GM18517 (cell line): ENCODE measurements around the gene PTTG1.

Experiments used
- ATAC-seq: cut with Tn5 transposase; IDR thresholded peaks from one replicate; pipeline ENCODE4 v1.9.1; 2021; ENCODE audit warnings: mild to moderate bottlenecking, moderate library complexity; ENCODE audit not compliant: unreplicated experiment

PTTG1 gene

DNA sequence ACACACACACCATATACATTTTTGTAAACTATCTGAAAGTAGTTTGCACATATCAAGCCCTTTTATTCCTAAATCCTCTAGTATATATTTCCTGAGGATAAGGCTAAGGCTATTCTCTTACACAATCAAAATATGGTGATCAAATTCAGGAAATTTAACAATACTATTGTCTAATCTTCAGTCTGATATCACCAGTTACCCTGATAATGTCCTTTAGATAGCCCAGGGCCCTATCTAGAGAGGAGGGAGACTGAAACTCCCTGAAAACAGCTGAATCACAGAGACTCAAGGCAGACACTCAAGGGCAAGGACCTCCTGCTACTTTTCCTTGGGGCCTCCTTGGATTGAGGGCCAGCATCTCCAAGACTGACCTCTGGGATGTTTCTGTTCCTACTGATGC, 30.4 kb downstream of the PTTG1 start:
- no peak for ATAC-seq

- no peak for ATAC-seq
These were observed 31.1 kb downstream of the PTTG1 start for GRCh38 chr5:160452795-160453194.

- no peak for ATAC-seq
These were observed 32.1 kb downstream of the PTTG1 start for GRCh38 chr5:160453751-160454150.

- ATAC-seq: no peak
These were observed 33.9 kb downstream of the PTTG1 start for GRCh38 chr5:160455600-160455999.

DNA sequence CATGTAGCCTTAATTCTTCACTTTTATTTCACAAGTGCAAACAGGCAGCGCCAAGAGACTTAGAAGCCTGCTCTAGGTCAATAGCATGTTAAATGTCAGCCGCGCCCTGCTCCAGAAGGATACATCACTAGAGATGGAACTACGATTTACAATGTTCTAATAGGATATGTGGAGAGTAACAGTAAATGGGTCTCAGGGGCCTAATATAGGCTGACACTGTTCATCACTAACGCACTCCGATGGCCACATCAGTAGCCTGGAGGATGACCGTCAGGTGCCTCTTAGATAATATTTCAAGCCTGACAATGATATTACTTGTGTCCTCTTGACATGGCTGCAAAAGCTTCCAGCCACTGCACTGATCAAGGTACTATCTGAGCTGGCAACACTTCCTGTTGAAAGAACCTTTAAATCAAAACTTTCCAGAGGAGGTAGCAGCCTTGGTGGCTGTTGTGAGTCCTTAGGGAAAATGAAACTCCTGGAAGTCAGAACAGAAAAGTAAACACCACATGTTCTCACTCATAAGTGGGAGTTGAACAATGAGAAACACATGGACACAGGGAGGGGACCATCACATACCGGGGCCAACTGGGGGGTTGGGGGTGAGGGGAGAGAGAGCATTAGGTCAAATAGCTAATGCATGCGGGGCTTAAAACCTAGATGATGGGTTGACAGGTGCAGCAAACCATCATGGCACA, 35.0 kb downstream of the PTTG1 start:
- no peak for ATAC-seq

- ATAC-seq: no peak
These were observed 35.6 kb downstream of the PTTG1 start for GRCh38 chr5:160457252-160457651.

DNA sequence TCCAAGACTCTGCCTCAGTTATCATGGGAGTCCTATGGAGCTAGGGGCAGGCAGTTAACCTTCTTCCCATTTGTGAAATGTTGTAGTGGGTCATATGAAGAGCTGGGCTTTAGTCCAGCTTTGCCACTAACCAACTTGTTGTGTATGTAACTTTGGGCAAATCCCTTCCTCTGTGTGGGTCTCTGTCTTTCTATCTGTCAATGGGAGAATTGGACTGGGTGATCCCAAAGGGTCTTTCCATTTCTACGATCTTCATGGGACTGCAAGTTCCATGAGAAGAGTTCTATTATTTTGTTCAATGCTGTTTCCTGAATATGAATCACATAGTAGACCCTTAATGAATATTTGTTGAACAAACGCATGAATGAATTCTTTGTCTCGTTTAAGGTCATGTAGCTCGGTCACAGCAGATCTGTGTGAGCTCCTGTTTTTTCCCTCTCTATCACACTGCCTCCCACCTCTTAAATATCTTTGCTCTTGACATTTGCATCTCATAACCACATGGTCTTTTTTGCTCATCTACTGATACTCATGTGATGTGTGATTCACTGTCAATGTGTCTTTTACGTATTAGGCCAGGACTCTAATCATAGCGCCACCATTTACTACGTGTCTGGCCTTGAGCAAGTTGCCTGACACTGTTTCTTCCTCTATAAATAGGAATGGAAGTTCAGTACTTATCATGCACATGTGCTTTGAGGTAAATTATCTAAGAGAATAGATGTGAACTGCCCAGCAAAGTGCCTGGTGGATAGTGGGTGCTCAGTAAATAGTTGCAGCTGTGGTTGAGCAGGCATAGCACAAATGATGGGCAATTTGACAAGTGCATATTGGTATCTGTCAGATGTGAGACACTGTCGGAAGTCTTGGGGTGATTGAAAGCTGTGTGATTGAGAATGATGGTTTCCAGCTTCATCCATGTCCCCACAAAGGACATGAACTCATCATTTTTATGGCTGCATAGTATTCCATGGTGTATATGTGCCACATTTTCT, 37.4 kb downstream of the PTTG1 start:
- peak; percentile 88 for ATAC-seq

DNA sequence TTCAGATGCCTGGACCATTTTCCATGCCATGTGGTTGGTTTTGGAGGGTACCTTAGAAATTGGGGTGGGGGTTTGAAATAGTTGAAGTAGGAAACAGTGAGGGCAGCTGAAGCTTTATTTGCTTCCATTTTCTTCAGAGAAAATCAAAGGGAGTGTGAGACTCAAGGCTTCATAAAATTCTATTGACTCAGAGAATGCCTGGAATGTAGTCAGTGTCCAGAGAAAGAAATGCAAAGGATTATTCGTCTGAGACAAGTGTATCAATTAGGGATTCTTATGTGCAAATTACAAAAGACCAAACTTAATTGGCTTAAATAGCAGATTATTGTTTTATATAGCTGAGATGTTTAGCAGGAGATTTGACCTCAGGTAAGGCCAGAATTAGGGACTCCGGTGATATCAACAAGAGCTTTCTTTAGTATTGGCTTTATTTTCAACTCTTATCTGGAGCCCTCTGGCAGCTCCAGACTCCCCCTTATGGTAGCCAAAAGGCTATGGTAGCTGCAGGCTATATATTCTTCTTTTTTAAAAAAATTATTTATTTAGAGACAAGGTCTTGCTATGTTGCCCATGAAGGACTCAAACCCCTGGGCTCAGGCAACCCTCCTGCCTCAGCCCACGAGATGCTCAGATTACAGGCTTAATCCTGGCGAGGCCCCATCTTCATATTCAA, 38.9 kb downstream of the PTTG1 start:
- ATAC-seq: no peak

GRCh38 chr5:160461378-160461777, 39.7 kb downstream of the PTTG1 start:
- ATAC-seq: no peak

- ATAC-seq: peak; percentile 24
These were observed 40.5 kb downstream of the PTTG1 start for GRCh38 chr5:160462167-160462566.

DNA sequence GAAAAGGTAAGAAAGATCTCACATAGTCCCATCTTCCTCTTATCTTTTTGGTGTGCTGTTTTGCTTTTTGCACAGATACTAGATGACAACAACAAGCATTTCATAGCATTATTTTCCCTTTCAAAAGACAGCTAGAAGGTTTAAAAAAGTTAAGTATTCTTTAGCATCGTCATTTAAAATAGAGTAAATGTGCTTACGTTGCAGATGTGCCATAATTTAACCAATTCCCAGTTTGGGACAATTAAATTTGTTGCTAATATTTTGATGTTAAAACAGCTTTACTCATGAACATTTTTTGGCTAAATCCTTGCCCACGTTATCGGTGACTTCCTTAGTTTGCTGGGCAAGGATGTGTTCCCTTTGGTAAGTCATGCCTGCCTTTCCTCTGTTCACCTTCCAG, 41.6 kb downstream of the PTTG1 start:
- no peak for ATAC-seq

GRCh38 chr5:160463740-160464465, 42.2 kb downstream of the PTTG1 start:
- no peak for ATAC-seq

DNA sequence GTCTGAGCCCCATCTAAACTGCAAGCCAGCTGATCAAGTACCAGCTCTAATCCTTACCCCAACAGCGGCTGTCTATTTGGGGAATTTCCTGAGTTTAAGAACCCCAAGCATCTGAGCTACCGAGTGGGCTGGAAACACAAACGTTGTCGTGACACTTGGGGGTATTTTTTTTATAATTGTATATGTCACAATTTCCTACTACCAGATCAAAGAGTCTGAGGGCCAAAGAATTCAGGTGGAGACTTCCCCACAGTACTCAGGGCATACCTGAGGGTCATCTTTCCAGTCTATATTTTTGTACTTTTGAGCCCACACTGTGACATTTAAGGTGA, 42.8 kb downstream of the PTTG1 start:
- ATAC-seq: no peak

DNA sequence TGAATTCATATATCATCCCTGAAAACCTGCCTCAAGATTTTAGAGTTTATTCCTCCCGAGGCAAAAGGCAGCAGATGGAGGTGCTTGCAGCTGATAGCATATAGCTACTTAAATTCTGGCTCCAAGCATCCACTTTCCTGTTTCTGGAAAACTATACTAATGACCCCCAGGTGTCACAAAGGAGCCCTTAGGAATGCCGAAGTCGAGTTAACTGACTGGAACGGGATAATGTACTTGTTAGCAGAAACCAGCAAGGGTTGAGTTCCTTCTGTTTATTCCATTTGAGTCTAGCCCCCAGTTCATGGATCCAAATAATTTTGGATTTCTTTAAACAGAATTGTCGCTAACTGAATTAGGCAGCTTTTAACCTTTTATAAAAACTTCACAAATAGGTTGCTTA, 44.5 kb downstream of the PTTG1 start:
- no peak for ATAC-seq

GRCh38 chr5:160466889-160467554, 45.4 kb downstream of the PTTG1 start:
- no peak for ATAC-seq

GRCh38 chr5:160467555-160468362, 46.1 kb downstream of the PTTG1 start:
- peak; percentile 92 for ATAC-seq

DNA sequence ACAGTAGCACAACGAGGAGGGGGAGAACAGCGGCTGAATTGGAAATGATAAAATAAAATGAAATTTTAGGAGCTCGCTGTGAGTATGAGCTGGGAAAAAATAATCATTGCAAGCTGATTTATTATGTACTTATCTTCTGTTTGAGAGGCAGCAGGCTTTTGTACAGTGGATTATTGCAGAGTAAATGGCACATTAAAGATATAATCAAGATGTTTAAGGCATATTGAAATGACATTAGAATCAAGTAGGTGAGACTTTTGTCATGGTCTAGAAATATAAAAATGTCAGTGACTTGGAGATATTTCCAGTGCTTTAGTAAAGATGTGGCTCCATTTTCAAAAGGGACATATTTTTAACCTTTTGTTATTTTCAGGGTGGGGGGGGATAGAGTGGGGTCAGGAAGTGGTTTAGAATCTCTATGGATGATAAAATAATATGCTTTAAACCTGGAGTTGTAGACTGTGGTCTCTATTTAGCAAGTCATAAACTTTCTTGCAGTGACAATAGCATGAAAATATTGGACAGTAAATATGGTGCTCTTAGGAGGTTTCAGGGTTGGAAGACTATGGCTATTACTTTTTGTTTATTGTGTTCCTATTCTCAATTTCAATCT, 46.8 kb downstream of the PTTG1 start:
- ATAC-seq: no peak

DNA sequence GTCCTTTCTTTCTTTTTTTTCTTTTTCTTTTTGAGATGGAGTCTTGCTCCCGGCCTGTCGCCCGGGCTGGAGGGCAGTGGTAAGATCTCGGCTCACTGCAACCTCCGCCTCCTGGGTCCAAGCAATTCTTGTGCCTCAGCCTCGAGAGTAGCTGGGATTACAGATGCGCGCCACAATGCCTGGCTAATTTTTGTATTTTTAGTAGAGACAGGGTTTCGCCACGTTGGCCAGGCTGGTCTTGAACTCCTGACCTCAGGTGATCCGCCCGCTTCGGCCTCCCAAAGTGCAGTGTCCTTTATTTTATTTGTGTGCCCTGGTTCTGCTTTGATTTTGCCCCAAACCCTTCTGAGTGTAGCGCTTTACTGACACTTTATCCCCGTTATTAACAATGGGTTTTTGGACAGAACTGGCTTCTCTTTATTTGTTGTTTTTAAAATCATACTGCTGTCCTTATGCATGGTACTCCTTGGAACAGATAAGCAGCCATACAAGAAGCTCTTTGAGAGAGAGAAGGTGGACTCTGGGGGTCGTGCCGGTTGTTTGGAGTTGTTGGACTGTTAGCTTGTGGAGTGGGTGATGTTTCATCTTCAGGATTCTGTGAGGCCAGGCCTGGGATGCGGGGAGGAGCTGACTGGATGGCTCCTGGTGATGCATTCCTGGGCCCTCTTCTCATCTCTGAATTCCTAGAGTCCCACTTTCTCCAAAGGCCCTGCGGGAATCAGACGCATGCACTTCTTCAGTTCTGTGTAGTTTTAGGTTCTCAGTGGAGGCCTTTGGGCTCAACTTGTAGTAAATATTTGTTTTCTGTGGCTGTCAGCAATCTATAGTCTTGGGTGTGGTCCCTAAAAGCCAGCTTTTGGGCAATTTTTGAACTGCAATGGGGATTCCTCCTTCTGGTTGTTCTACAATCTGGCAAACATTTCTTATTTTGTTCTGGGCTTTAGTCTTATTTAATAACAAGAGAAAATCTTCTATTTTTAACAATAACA, 47.8 kb downstream of the PTTG1 start:
- ATAC-seq: no peak
